Endometrial microvascular endothelial cells (primary cell): Measurements from ENCODE around the gene PRR27. TPM values are rescaled to one million over a fixed set of nuclear protein-coding genes. Genes with fewer than 3 reads are reported as not detected.

Source experiments
- in situ Hi-C: cut with HindIII; loops from 2 replicates; pipeline ENCODE4 v1.10.0; 2017; ENCODE audit warnings: low sequenced_read_pairs, low pct_unique_long_range_greater_than_20kb; ENCODE audit errors: inconsistent ontology term
- total RNA-seq: library from RNA; depleted of rRNA; stranded (reverse); fragments of >200 nt; gene quantifications from one replicate; pipeline ENCODE4 v1.2.3, GENCODE V29; 2015; ENCODE audit errors: inconsistent ontology term

Gene PRR27
- total RNA-seq = not detected

GRCh38 chr4:70153937-70154336 is at the start of gene PRR27:
TSS of gene PRR27 (plus strand) at chr4:70154237. CDS start at chr4:70154376, 139 bp downstream.
- in situ Hi-C loops = no loop called here

- in situ Hi-C loops = no loop called here
Measured at GRCh38 chr4:70110917-70111316, 43.1 kb upstream of the PRR27 start.

- in situ Hi-C loops = no loop called here
Measured at GRCh38 chr4:70113656-70114055, 40.4 kb upstream of the PRR27 start.

- in situ Hi-C loops = no loop called here
Measured at GRCh38 chr4:70114096-70114495, 39.9 kb upstream of the PRR27 start.

- in situ Hi-C loops = no loop called here
Measured at GRCh38 chr4:70120323-70120722, 33.7 kb upstream of the PRR27 start.

- in situ Hi-C loops = no loop called here
Measured at GRCh38 chr4:70133473-70133872, 20.6 kb upstream of the PRR27 start.

GRCh38 chr4:70138751-70139150 is 15.3 kb upstream of the PRR27 start:
- in situ Hi-C loops = no loop called here

- in situ Hi-C loops = no loop called here
Measured at GRCh38 chr4:70151271-70151670, 2.8 kb upstream of the PRR27 start.

- in situ Hi-C loops = no loop called here
Measured at GRCh38 chr4:70152088-70152487, 1.9 kb upstream of the PRR27 start.

- in situ Hi-C loops = no loop called here
Measured at GRCh38 chr4:70158576-70158975, 4.5 kb downstream of the PRR27 start.

- in situ Hi-C loops = no loop called here
Measured at GRCh38 chr4:70177090-70177489, 23.1 kb downstream of the PRR27 start.

GRCh38 chr4:70178075-70178660 is 24.1 kb downstream of the PRR27 start:
- in situ Hi-C loops = no loop called here

GRCh38 chr4:70179811-70180210 is 25.8 kb downstream of the PRR27 start:
- in situ Hi-C loops = no loop called here

GRCh38 chr4:70181864-70182263 is 27.8 kb downstream of the PRR27 start:
- in situ Hi-C loops = no loop called here

- in situ Hi-C loops = no loop called here
Measured at GRCh38 chr4:70182517-70183167, 28.6 kb downstream of the PRR27 start.

GRCh38 chr4:70183168-70183939 is 29.3 kb downstream of the PRR27 start:
- in situ Hi-C loops = no loop called here

GRCh38 chr4:70183940-70184246 is 29.9 kb downstream of the PRR27 start:
- in situ Hi-C loops = no loop called here

- in situ Hi-C loops = no loop called here
Measured at GRCh38 chr4:70187216-70187615, 33.2 kb downstream of the PRR27 start.

GRCh38 chr4:70190579-70190978 is 36.5 kb downstream of the PRR27 start:
- in situ Hi-C loops = no loop called here

GRCh38 chr4:70191647-70192046 is 37.6 kb downstream of the PRR27 start:
- in situ Hi-C loops = no loop called here
